Regular cardiac myocyte (primary cell): ENCODE measurements around the gene KLHL4. TPM values are rescaled to one million over a fixed set of nuclear protein-coding genes. Genes with fewer than 3 reads are reported as not detected.

Source experiments
- total RNA-seq: library from RNA; depleted of rRNA; stranded (reverse); fragments of >200 nt; gene quantifications from 2 replicates; pipeline ENCODE4 v1.2.3, GENCODE V29; 2014

The KLHL4 gene, protein sequence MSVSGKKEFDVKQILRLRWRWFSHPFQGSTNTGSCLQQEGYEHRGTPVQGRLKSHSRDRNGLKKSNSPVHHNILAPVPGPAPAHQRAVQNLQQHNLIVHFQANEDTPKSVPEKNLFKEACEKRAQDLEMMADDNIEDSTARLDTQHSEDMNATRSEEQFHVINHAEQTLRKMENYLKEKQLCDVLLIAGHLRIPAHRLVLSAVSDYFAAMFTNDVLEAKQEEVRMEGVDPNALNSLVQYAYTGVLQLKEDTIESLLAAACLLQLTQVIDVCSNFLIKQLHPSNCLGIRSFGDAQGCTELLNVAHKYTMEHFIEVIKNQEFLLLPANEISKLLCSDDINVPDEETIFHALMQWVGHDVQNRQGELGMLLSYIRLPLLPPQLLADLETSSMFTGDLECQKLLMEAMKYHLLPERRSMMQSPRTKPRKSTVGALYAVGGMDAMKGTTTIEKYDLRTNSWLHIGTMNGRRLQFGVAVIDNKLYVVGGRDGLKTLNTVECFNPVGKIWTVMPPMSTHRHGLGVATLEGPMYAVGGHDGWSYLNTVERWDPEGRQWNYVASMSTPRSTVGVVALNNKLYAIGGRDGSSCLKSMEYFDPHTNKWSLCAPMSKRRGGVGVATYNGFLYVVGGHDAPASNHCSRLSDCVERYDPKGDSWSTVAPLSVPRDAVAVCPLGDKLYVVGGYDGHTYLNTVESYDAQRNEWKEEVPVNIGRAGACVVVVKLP
- 4.4 and 5.4 TPM in 2 replicates for total RNA-seq

DNA sequence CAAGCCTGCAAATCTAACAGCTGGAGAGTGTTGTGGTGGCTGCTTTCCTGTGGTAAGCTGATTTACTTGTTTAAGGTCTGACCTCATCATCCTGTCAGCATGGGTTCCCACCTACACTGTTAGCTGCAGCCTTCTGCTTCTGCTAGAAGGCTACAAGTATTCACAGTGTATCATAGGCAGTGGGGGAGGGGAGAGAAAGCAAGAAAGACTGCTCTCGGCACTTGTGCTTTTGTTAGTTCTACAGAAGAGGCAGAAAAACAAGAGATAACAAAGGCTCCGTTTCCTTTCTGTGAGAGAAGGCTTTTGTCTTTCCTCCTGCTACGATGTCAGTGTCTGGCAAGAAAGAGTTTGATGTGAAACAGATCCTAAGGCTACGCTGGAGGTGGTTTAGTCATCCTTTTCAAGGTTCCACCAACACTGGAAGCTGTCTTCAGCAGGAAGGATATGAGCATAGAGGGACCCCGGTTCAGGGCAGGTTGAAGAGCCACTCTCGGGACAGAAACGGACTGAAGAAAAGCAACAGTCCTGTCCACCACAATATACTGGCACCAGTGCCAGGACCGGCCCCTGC is at the start of gene KLHL4:
KLHL4 (plus strand) TSS at position 232 of the 571 bp plus-strand sequence; CDS start at position 324, 92 bp downstream.

